ENCODE measurements around the gene KCTD2. TPM values are rescaled to one million over a fixed set of nuclear protein-coding genes. Genes with fewer than 3 reads are reported as not detected.
"Not testable (repeated sequence)": the region's sequence is repeated elsewhere in the genome, so short reads cannot be mapped to it uniquely, and the experiment has no call there.

The KCTD2 gene
- total RNA-seq, 1 donor from 2014 or later: 21.2 TPM

DNA sequence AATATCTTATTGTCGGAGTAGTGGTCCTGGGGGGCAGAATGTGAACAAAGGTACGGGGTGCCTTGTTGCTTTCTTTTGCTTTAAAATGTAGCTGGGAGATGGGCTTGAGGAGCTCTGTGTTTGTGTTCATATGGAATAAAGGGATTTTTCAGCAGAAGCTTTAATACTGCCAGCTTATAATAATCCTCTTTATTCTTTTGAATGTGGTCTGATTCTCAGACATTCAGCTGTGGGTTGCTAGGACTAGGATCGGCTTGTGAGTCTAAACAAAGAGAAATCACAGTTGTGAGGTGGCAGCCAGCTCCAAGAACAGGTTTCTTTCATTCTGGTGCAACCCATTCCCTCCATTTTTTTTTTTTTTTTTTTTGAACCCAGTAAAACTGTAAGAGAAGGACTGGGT is 27.3 kb upstream of the KCTD2 start:
- no peak for DNase-seq (ENCODE audit: low spot score)

- DNase-seq (ENCODE audit: low spot score): peak; percentile 40
Observed at GRCh38 chr17:75020331-75021110, 26.5 kb upstream of the KCTD2 start.

DNA sequence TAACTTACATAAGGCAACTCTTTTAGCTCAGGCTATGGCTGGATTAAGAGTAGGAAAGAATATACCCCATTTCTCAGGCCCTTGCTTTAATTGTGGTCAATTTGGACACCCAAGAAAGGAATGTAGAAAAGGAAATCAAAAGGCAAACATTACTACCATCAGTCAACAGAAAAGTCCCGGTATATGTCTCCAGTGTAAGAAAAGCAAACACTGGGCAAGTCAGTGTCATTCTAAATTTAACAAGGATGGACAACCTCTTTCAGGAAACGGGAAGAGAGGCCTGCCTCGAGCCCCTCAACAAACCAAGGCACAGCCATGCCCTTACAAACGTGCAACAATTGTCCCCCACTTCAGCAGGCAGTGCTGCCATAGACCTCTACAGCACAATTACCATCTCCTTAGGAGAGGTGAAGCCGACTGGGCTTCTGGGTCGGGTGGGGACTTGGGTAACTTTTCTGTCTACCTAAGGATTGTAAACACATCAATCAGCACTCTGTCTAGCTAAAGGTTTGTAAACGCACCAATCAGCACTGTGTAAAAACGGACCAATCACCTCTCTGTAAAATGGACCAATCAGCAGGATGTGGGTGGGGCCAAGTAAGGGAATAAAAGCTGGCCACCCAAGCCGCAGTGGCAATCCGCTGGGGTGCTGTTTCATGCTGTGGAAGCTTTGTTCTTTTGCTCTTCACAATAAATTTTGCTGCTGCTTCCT is 22.2 kb upstream of the KCTD2 start:
- no peak for DNase-seq (ENCODE audit: low spot score)

- not testable (repeated sequence) for DNase-seq (ENCODE audit: low spot score)
Observed at GRCh38 chr17:75025398-75025734, 21.7 kb upstream of the KCTD2 start.

DNA sequence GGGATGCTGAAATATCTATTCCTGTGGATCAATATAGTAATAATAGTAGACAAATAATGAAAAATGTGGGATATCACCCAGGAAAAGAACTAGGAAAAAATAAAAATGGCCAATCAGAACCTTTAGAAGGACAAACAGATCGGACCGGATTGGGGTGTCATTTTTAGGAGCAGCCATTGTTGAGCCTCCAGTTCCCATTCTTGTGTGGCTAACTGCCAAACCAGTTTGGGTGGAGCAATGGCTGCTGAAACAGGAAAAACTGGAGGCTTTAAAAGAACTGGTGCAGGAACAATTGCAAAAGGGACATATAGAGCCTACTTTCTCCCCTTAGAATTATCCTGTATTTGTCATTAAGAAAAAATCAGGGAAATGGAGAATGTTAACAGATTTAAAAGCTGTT is 20.4 kb upstream of the KCTD2 start:
- not testable (repeated sequence) for DNase-seq (ENCODE audit: low spot score)

- DNase-seq (ENCODE audit: low spot score): no peak
Observed at GRCh38 chr17:75030161-75030560, 16.9 kb upstream of the KCTD2 start.

DNA sequence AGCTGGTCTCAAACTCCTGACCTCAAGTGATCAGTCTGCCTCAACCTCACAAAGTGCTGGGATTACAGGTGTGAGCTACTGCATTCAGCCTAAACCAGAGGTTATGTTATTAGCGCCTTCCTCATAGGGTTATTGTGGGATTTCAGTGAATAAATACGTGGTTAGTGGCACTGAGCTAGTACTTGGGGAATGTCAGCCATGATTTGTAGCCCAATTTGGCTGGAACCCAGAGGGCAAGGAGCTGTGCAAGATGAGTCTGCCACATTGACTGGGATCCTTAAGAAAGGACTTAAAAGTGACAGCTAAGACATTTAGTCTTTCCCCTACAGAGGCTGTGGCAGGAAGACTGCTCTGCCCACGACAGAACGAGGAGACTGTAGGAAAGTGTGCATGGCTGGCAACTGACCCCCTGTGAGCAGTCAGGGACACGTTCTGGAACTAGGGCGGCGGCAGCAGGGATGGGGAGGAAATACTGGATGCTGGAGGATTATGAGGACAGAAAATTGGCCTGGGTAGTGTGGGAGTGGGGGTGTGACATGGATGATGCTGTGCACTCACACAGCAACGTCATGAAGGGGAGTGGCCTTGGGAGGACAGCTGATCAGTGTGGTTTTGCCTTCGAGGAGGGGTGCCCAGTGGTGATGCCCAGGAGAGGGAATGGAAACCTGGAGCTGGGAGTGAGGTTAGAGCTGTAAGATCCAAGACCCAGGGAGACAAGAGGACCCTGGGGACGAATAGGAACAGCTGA is 14.9 kb upstream of the KCTD2 start:
- DNase-seq (ENCODE audit: low spot score): peak; percentile 92

DNA sequence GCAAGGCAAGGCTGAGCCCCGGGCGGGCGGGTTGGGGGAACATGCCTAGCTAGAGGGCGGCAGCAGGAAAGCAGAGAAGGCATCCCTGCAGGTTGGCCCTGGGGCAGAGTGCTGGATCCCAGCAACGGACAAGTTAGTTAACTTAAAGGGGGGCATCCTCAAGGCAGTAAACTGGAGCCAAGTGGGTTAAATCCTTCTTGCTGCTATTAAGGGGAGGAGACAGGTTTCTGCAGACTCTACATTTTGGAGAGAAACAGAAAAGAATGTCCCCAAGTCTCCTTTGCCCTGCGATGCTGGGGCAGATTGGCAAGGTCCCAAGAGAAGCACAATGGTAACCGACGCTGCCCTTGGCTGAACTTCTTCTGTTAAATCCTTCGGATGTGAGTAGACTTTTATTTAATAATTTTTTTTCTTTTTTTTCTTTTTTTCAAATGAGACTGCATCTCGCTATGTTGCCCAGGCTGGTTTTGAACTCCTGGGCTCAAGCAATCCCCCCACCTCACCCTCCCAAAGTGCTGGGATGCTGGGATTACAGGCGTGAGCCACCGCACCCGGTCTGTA is 14.2 kb upstream of the KCTD2 start:
- DNase-seq (ENCODE audit: low spot score): peak; percentile 52

DNA sequence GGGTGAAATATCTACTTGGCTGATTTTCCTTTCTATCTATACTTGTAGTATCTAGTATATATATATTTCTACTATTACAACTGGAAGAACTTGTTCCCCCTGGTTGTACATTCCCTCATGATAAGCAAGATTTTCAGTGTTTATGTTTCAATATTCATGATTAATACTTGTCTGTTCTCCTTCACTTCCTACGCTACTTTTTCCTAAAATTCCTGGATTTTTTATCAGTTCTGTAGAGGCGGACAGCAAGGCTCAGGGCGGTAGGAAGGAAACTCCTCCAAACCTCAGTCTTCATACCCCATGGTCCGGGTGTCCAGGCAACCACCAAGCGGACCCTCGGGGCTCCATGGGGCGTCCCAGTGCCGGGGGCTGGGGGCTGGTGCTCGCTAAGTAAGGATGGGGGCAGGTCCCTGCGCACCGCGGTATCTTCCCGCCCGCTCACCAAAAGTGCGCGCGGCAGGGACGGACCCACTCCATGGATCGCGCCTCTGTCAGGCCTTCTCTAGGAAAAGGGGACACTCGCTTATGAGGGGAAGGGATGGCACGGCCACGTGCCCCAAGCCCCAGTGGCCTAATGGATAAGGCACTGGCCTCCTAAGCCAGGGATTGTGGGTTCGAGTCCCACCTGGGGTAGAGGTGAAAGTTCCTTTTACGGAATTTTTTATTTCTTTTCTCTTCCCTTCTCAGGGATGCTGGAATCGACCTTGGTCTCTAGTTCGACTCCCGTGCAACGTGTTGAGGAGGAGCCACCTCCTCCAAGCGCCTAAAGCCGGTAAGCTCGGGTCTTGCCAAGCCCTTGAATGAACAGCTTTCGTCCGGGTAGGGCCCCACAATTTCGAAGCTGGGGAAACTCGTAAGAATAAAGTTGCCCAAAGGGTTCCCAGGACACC is 13.4 kb upstream of the KCTD2 start:
- peak; percentile 95 for DNase-seq (ENCODE audit: low spot score)

- DNase-seq (ENCODE audit: low spot score): peak; percentile 86
Observed at GRCh38 chr17:75034236-75034908, 12.7 kb upstream of the KCTD2 start.

- DNase-seq (ENCODE audit: low spot score): peak; percentile 97
Observed at GRCh38 chr17:75036643-75037268, 10.3 kb upstream of the KCTD2 start.

DNA sequence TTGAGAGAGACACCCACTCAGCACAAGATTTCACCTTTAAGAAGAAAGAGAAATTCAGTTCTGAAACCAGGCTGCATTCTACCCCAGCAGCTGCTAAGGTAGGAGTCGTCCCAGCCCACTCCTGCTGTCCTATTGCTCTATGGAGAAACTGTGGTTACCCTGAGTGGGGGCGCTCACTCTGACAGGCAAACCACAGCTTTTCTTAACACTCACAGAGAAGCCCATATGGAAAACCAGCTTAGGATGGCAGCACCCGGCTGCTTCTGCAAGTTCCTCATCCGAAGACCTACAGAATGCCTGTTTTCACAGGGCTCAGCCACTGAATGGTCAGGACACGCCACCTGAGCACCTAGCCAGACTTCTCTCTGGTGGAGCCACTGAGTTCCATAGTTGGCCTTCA is 7.8 kb upstream of the KCTD2 start:
- no peak for DNase-seq (ENCODE audit: low spot score)

- DNase-seq (ENCODE audit: low spot score): no peak
Observed at GRCh38 chr17:75041656-75042280, 5.3 kb upstream of the KCTD2 start.

DNA sequence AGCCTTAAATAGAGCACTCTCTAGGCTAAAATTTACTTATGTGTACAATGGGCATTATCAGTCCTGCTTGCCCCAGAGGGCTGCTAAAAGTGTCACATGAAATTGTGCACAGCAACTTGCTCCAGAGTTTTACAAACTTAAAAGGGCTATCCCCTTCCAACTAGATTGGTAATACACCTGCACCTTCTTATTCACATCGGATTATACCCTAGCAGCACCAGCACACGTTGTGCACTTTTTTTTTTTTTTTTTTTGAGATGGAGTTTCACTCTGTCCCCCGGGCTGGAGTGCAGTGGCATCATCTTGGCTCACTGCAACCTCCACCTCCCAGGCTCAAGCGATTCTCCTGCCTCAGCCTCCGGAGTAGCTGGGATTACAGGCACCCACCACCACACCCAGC is 3.2 kb upstream of the KCTD2 start:
- DNase-seq (ENCODE audit: low spot score): not testable (repeated sequence)

DNA sequence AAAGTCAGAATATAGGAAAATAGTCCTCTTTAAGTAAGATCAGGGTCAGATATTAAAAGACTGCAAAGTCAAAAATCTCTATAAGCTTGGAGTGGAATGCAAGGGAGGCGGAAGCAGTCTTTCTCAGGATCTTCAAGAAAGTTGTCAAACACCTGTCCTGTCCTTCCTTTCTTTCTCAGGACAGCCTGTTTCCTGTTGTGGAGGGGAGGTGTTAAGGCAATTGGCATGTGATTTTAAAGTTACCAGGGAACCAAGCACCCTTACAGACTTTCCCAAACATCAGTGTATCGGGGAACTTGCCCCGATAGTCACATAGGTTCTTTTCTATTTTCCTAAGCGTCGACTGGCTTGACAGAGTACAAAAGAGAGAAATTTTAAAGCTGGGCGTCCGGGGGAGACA is 2.3 kb upstream of the KCTD2 start:
- DNase-seq (ENCODE audit: low spot score): no peak

DNA sequence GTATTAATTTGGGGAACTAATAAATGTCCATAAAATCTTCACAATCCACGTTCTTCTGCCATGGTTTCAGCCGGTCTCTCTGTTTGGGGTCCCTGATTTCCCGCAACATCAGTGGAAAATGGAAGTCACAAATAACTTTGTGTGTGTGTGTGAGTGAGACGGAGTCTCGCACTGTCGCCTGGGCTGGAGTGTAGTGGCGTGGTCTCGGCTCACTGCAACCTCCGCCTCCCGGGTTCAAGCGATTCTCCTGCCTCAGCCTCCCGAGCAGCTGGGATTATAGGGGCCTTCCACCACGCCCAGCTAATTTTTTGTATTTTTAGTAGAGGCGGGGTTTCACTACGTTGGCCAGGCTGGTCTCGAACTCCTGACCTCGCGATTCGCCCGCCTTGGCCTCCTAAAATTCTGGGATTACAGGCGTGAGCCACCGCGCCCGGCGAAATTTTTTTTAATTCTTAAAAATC is 1.0 kb upstream of the KCTD2 start:
- DNase-seq (ENCODE audit: low spot score): not testable (repeated sequence)

DNA sequence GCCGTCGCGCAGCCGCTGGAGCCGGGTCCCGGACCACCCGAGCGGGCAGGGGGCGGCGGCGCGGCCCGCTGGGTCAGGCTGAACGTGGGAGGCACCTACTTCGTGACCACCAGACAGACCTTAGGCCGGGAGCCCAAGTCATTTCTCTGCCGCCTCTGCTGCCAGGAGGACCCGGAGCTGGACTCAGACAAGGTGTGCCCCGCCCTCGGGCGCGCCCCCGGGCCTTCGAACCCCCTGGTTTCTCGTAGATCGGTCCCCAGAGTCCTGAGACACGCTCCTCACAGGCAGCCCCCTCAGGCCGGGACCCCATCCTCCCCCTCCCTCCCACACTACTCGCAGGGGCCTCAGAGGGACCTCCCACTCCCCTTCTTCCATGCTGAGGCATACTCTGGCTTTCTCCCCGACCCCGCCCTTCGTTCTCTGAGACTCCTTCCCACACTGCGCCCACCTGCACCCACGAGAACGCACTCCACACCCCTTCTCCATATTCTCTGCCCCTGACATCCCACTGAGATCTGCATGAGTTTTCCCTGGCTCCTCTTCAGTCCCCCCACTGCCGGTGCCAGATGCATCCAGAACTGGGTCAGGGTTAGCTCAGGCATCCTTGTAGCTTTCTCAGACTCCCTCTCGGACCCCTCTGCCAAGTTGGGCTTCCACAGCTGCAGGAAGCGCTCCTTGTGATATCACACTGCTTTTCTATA is 523 bp downstream of the KCTD2 start:
- peak; percentile 71 for DNase-seq (ENCODE audit: low spot score)

DNA sequence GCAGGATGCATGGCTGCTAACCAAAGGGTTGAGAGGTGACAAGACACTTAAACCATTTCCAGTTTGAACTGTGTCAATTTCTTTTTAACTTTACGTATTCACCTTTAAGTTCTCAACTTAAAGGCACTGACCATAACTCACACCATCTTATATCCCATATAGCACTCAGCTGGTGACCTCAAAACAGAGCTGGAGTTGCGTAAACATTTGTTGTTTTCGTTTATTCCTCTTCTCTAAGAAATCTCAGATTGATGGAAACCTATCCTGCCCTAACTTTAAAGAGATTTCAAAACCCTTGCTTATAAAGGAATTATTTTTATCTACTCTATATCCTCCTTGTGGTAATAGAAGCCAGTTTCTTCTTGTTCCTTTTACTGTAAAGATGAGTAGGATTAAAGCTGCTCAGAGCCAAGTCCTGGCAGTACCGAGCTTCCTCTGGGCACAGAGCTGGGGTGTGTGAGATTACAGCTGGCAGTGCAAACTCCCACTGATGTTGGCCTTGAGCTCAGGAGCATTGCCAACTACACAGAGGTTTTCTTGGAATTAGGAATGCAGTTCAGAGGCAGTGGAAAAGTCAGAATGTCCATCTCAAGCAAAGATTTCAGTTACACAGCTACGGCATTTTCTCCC is 1.3 kb downstream of the KCTD2 start:
- DNase-seq (ENCODE audit: low spot score): peak; percentile 94

Data from umbilical cord (tissue), 2 donors.